GM21717 (cell line): ENCODE results near the gene TMEM109.

ENCODE experiments used
- ATAC-seq: cut with Tn5 transposase; IDR thresholded peaks from one replicate; pipeline ENCODE4 v1.9.1; 2021; ENCODE audit warnings: mild to moderate bottlenecking, moderate library complexity; ENCODE audit not compliant: unreplicated experiment

TMEM109 gene

DNA sequence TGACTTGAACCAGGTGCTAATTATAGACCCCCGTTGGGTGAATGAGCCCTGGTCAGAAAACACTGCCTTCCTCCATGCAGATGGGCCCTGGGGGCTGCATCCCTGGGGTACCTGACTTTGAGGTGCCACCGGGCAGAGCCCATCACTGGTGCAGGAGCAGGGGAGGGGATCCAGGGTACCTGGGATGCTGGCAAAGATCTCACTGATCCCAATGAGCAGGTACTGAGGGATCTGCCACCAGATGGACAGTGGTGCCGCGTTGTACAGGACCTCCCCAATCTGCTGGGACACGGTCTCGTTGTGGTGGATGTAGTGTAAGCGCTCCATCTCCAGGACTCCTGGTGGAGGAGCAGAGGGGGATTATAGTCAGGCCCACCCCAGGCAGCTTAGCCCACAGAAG lies 25.3 kb downstream of the TMEM109 start:
- ATAC-seq: no peak

- ATAC-seq: no peak
These were observed 25.9 kb downstream of the TMEM109 start for GRCh38 chr11:60939855-60940254.

DNA sequence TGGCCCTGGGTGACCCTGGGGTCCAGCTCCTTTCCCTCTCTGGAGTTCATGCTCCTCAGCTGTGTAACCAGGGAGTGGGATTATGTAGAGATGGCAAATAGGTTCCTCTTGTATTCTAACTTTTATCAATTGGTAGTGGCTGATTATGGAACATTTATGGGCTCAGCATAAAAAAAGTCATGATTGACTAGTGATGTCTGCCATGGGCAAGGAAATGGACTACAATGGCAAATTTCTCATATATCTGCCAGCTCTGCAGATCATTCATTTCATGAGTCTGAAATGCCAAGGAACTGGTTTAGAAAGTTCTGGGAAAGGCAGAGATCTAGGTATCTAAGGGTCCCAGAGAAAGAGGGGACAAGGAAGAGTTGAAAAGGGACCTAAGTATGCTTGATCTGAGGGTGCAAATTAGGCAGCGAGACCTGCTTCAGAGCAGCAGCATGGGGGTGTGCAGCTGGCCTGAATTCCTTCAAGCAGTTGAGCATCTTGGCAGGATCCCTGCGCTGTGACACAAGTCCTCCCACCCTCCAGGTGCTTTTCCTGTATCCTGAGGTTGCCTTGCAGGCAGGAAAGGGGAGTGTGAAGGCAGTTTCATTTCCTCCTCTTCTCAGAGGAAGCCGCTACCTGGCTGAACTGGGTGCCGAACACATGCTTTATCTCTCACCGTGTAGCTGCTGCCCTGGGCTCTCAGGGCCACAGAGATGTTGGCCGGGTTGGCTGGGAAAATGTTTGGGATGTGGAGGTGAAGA lies 27.6 kb downstream of the TMEM109 start:
- no peak for ATAC-seq

GRCh38 chr11:60942219-60942618 lies 28.3 kb downstream of the TMEM109 start:
- no peak for ATAC-seq

DNA sequence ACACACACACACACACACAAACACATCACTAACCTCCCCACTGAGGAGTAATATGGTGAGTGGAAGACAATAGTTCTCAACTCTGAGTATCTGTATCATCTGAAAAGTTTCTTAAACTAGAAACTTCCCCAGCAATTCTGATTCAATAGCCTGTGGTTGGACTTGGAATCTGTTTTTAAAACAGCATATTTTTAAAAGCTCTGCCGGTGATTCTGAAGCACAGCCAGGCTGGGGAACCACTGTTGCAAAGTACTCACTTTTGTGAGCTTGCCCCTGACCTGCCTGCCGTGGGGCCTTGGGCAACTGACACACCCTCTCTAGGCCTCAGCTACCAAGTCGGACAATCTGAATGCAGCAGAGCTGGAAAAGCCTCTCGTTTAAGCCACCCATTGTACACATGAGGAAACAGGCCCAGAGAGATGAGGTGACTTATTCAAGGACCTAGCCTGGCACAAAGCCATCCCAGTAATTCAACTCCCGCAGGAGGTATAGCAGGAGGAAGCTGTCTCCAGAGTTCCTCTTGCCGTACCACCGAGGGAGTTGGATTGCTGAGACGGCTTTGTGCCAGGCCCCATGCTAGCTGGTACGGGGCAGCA lies 29.1 kb downstream of the TMEM109 start:
- no peak for ATAC-seq

GRCh38 chr11:60944490-60945294 lies 30.7 kb downstream of the TMEM109 start:
- ATAC-seq: no peak

DNA sequence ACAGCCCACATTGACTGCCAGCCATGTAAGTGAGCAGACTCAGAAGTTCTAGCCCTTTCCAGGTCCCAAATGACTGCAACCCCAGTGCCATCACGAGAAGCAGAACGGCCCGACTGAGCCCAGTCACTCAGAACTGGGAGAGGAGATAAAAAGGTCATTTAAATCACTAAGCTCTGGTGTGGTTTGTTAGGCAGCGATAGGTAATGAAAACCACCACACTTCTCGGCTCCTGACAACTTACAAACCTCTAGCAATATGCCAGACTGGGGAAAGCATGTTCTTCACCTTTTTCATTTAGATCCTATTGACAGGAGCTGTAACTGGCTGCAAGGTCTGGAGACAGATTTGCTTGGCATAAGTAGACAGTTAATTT lies 31.3 kb downstream of the TMEM109 start:
- ATAC-seq: no peak

GRCh38 chr11:60946601-60947264 lies 32.8 kb downstream of the TMEM109 start:
- no peak for ATAC-seq

- ATAC-seq: no peak
These were observed 33.7 kb downstream of the TMEM109 start for GRCh38 chr11:60947700-60948099.

DNA sequence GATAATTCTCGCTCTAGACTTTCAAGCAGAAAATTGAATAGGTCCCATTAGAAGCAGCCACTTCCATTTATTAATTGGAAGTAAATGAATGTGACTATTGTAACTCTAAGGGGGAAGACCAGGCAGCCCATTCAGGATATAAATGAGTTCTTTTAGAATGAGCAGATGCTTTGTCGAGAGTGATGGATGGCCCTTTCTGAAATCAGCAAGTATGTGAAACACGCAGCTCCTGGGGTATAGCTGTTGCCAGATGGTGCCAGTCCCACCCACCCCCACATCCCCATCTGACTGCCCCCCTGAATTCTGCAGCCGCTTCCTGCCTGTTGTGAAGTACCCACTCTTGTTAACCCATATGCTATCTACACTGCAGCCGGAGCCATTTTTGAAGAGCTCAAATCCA lies 34.3 kb downstream of the TMEM109 start:
- no peak for ATAC-seq

GRCh38 chr11:60950024-60950423 lies 36.1 kb downstream of the TMEM109 start:
- no peak for ATAC-seq

GRCh38 chr11:60950933-60951605 lies 37.1 kb downstream of the TMEM109 start:
- ATAC-seq: peak; percentile 29

DNA sequence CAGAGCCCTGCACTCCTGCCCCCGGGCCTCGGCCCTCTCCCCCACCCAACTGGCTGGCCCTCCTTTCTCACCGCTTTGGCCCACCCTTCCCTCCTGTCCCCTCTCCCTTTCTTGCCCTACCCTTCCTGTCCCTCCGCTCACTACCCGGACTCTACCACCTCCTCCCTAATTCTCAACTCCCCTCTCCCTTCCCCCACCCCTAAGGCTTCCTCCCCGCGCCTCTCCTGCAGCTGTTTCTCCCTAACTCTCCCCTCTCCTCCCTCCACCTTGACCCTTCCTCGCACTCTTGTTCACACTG lies 37.6 kb downstream of the TMEM109 start:
- ATAC-seq: no peak

DNA sequence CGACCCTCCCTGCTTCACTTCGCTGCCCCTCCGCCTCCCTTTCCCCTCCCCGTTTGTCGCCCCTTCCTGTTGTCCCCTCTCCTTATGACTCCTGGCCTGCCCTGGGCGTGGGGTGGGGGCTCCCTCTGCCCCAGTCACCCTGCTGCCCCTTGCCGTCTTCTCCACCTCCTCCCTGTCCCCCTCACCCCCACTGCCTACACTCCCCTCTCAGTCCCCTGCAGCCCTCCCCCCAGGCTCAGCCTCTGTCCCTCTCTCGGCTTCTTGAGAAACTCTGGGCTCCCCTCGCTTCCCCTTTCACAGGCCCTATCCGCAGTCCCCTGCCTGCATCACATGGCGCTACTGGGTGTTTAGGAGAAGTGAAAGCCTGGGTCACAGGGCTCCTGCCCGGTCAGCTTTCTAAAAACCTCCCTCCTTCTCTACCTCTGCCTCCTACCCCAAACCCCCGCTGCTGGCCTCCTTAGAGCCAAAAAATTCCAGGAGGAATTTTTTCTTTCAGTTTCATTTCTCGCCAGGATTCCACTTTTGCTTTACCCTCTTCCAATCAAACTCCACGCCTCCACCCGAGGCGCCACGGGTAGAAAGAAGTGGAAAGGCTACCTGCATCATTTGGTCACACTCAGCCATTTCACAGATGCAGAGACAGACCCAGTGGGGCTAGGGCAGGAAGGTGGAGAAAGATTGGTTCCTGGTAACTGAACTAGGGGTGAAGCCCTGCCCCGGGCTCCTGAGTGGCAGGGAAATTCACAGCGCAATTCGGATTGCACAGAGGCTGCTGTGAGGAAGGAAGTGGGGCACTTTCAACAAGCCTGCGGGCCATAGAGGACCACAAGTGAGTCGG lies 38.2 kb downstream of the TMEM109 start, which contains the start of gene SLC15A3:
TSS of gene SLC15A3 (minus strand) at position 273 of the 838 bp plus-strand sequence. CDS start 625 bp downstream, outside the sequence.
- peak; percentile 63 for ATAC-seq

- ATAC-seq: no peak
These were observed 38.8 kb downstream of the TMEM109 start for GRCh38 chr11:60952742-60953170.

- no peak for ATAC-seq
These were observed 39.8 kb downstream of the TMEM109 start for GRCh38 chr11:60953781-60954180.

DNA sequence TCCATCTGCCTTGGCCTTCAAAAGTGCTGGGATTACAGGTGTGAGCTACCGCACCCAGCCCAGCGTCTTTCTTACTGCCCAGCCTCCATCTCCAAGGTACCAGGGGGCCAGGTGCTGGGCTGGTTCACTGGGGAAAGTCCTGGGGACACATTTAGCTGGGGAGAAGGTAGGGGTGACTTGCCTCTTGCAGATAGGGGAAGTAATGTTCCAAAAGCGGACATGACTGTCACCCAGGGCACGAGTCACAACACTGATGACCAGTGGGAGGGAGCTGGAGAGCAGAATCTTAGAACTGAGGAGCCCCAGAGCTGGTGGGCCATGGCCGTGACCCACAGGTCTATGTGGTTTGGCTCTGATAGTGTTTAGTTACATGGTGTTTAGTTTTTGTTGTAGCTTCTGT lies 40.5 kb downstream of the TMEM109 start:
- no peak for ATAC-seq

DNA sequence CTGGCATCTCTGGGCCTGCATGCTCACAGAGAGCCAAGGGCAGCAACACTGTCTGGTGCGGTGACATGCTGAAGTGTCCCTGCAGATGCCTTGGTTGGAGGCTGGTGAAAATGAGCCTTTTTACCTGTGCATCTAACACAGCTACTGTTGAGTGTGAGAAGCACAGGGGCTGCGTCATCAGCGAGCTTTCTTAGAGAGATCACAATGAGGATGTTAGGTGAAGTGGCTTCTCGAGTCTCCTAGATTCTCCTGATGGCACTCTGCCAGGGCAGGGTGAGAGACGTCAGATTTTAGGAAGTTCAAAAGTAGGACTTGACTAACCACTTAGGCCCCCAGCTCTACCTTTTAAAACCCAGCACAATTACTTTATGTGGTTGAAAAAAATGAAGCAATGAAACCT lies 41.6 kb downstream of the TMEM109 start:
- no peak for ATAC-seq

- no peak for ATAC-seq
These were observed 43.2 kb downstream of the TMEM109 start for GRCh38 chr11:60957188-60957587.

DNA sequence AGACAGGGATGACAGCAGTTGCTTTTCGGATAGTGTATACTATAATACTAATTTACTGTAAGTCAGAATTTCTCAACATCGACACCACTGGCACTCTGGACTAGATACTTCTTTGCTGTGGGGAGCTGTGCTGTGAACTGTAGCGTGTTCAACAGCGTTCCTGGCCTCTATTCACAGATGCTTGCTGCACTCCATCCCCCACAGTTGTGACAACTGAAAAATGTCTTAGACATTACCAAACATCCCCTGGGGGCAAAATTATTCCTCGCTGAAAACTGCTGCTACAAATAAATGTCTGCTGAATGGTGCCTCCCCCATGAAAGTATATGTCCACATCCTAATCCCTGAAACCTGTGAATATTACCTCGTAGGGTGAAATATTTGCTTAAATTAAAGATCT lies 45.5 kb downstream of the TMEM109 start:
- ATAC-seq: no peak
